Heart right ventricle (tissue), 16 donors: ENCODE measurements around the gene IQCK. TPM values are rescaled to one million over a fixed set of nuclear protein-coding genes. Genes with fewer than 3 reads are reported as not detected.
"Not testable (repeated sequence)": the region's sequence is repeated elsewhere in the genome, so short reads cannot be mapped to it uniquely, and the experiment has no call there.

Experiments
- ATAC-seq, 8 donors: fragments of 200-7000 bp; cut with Tn5 transposase; one replicate each; pipeline ENCODE4 v1.9.1; 2020; ENCODE audit warnings: mild to moderate bottlenecking in 8 of 8, moderate library complexity in 8 of 8, moderate number of reproducible peaks in 1 of 8
- DNase-seq, 2 donors: peaks; one replicate each; pipeline ENCODE4 v3.0.0-alpha.2; 2020
- H3K27ac ChIP-seq, 10 donors: fragments of 200-600 bp; sonication (generic) in 2 of 10; one replicate each; pipeline versions ENCODE4 v1.5.0 to v1.8.0; 2020 to 2022; ENCODE audit warnings: mild to moderate bottlenecking in 3 of 10
- H3K27me3 ChIP-seq, 7 donors: fragments of 200-600 bp; one replicate each; pipeline ENCODE4 v1.8.0; 2021 to 2022; ENCODE audit warnings: mild to moderate bottlenecking in 2 of 7
- H3K36me3 ChIP-seq, 9 donors: fragments of 200-600 bp; sonication (generic) in 1 of 9; one replicate each; pipeline versions ENCODE4 v1.5.0 to v1.8.0; 2020 to 2022; ENCODE audit warnings: mild to moderate bottlenecking in 2 of 9
- H3K4me1 ChIP-seq, 9 donors: fragments of 200-600 bp; sonication (generic) in 1 of 9; one replicate each; pipeline versions ENCODE4 v1.5.0 to v1.8.0; 2020 to 2022; ENCODE audit warnings: mild to moderate bottlenecking in 4 of 9
- H3K4me3 ChIP-seq, 10 donors: fragments of 200-600 bp; sonication (generic) in 2 of 10; one replicate each; pipeline versions ENCODE4 v1.5.0 to v1.8.0; 2020 to 2022; ENCODE audit warnings: mild to moderate bottlenecking in 7 of 10, moderate library complexity in 2 of 10
- H3K9me3 ChIP-seq, 11 donors: fragments of 200-600 bp in 10 of 11; sonication (generic) in 2 of 11; one replicate each; pipeline versions ENCODE4 v1.5.0 to v1.8.0; 2013 to 2022; ENCODE audit warnings: mild to moderate bottlenecking in 2 of 11, control low read depth in 1 of 11, moderate library complexity in 1 of 11
- WGBS, 2 donors: extraction: QIAGEN DNeasy Blood & Tissue Kit; methylation state at CpG; one replicate each; pipeline ENCODE4 v1.1.7; 2013; ENCODE audit warnings: inconsistent platforms in 1 of 2; 5-methylcytosine and 5-hydroxymethylcytosine counted together
- intact Hi-C, 10 donors: fragments of 100-400 bp; cut with DNase I; formaldehyde crosslinking; loops; one replicate each; pipeline versions ENCODE4 v1.11.1 to v1.14.2; 2022
- polyA plus RNA-seq, 2 donors: library from polyadenylated mRNA; stranded (reverse); fragments of 200-250 nt; gene quantifications; one replicate each; pipeline ENCODE4 v1.2.3, GENCODE V29; 2013
- total RNA-seq, 10 donors: library from RNA; stranded (reverse); fragmentation: NEBNext Ultra II Directional in 3 of 10; extraction: Animal tissue kit (Norgen Biotek cat#: 25700) in 3 of 10; gene quantifications; one replicate each; pipeline versions ENCODE4 v1.2.1 to v1.2.4, GENCODE V29; 2021 to 2023
- TF ChIP-seq, protein P1 (sequence below), 9 donors: fragments of 200-600 bp; sonication (generic) in 2 of 9; IDR thresholded peaks; one replicate each; pipeline versions ENCODE4 v1.5.0 to v1.8.0; 2021 to 2022; ENCODE audit warnings: antibody characterized with exemption in 9 of 9, mild to moderate bottlenecking in 5 of 9, moderate library complexity in 1 of 9
- donor health status: Arrhythmogenic right ventricular cardiomyopathy.
- donor health status: ischemic (EF 13 %, LVEDD 7.1; RV severe dilation, severe dysfunction).
- donor health status: healthy with polysubstance abuse.
- donor health status: DM: no; HTN: yes; CAD: no.
- donor health status: DM: no; HTN: no; CAD: no.
- donor health status: ischemic (EF 25% LVEDD 6.9; RV normal size, moderate dysfunction).
- donor health status: ischemic (EF 25% LVEDD 5.7; RV mildly dilated, moderate dysfunction).
- donor health status: healthy.
- donor health status: DM: yes; HTN: yes; CAD: no.
- donor health status: Ischemic cardiomyopathy.
- donor health status: ischemic (EF 35%, LVEDD 5.7; RV mildly dilated, moderate dysfunction).
- donor health status: nonischemic (EF 11% LVEDD 7.7; RV severe dilation, severe dysfunction).
- donor health status: DM: yes; HTN: yes; CAD: no.
- donor health status: PGD.
- donor health status: ischemic (EF 29% LVEDD 5.4; RV normal size, mild dysfunction).
- donor health status: nonischemic (EF 23%, LVEDD 6.1; RV moderate dilation, normal function).

Gene IQCK
- total and polyA plus RNA-seq, 12 donors = 5.5 to 11.7 (median 7.4) TPM

DNA sequence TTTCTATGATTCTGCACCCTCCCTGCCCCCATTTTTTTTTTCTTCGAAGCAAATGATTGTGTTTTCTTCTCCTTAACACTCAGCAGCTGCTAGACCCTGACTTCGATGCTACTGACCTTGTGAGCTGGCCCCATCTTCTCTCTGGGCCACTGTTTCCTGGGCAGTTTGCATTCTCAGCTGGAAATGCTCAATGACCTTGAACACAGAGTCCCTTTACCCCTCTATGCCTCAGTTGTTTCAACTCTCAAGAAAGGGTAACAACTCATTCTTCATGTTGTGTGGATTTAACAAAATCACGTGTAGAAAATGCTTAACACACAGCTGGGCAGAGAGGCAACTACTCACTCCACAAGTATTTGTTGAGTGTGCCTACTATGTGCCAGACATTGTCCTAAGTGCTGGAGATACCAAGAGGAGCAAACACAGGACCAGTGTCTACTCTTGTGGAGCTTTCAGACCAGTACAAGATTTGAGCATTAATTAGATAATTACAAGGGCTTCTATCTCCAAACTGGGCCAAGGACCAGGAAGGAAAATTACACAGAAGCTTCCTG, 66.2 kb downstream of the IQCK start:
- Histone ChIP-seq H3K27ac (peak overlapping the region in 5 of 10 donors; percentile 14 to 72 (median 52)), H3K27me3 (no peaks in the 10 kb centered on the region)
- no peak for DNase-seq

DNA sequence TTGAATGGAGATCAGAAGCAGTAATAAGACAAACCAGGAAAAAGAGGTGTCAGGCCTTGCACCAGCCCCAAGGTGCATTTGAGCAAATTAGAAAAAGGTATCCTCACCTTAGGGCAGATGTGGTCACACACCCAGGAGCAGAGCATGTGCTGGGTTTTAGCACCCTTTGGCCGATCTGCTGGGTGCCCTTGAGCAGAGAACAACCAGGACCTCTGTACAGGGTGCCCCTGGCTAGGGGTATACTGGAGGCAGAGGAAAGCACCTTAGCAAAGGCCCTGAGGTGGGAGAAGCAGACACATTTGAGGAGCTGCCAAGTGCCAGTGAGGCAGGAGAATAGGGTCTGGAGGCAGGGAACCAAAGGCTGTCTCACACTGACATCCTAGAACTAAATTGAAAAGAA, 67.0 kb downstream of the IQCK start:
- intact Hi-C loops = no loop called here
- DNase-seq (no peak), ATAC-seq (peak in 1 of 8 donors; percentile 27)
- Histone ChIP-seq H3K4me3 (no peak overlapping the region), H3K27ac (no peak overlapping the region), H3K4me1 (peaks cover 0 to 22% (median 18%) of the 10 kb centered on the region in 9 donors), H3K27me3 (no peaks in the 10 kb centered on the region), H3K9me3 (no peaks in the 10 kb centered on the region), H3K36me3 (no peaks in the 10 kb centered on the region)
- 92 to 100% methylated on average over 1 of the region's 1 CpG for WGBS, 2 donors
- TF ChIP-seq, protein P1, sequence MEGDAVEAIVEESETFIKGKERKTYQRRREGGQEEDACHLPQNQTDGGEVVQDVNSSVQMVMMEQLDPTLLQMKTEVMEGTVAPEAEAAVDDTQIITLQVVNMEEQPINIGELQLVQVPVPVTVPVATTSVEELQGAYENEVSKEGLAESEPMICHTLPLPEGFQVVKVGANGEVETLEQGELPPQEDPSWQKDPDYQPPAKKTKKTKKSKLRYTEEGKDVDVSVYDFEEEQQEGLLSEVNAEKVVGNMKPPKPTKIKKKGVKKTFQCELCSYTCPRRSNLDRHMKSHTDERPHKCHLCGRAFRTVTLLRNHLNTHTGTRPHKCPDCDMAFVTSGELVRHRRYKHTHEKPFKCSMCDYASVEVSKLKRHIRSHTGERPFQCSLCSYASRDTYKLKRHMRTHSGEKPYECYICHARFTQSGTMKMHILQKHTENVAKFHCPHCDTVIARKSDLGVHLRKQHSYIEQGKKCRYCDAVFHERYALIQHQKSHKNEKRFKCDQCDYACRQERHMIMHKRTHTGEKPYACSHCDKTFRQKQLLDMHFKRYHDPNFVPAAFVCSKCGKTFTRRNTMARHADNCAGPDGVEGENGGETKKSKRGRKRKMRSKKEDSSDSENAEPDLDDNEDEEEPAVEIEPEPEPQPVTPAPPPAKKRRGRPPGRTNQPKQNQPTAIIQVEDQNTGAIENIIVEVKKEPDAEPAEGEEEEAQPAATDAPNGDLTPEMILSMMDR (IDR thresholded peaks at IDR 0.05) = no peak

More for the DNA sequence above, 66.2 kb downstream of the IQCK start:
- intact Hi-C loops = no loop called here
- TF ChIP-seq, protein P1 (IDR thresholded peaks at IDR 0.05) = no peak
- no peak overlapping the region for H3K4me3 ChIP-seq
- WGBS, 2 donors = 48% methylated on average over 3 of the region's 3 CpGs
- no peaks in the 10 kb centered on the region for H3K9me3 ChIP-seq
- H3K36me3 ChIP-seq = no peaks in the 10 kb centered on the region
- ATAC-seq = no peak
- peaks cover 0 to 22% (median 18%) of the 10 kb centered on the region in 9 donors for H3K4me1 ChIP-seq

DNA sequence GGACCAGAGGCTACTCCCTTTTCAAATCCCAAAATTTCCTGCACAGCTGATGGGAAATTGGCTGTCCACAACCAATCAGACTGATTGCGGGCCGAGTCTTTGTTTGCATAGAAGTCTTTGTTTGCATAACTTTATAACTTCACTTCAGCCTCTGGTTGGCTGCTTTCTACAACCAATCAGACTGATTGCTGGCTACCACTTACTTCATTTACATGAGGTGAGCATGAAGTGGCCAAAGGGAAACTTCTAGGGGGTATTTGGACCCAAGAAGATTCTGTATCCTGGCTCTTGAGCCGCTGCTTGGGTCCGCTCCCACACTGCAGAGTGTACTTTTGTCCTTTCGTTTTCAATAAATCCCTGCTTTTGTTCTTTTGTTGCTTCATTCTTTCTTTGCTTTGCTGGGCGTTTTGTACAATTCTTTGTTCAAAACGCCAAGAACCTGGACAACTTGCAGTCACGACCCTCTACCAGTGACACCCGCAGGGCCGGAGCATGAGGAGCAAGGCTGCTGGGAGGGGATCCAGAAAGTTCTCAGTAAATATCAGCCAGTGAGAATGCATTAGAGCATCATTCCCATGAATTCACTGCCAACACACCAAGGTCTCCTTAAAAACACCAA, 67.5 kb downstream of the IQCK start:
- WGBS, 2 donors = 73 to 90% methylated on average over 10 of the region's 10 CpGs

DNA sequence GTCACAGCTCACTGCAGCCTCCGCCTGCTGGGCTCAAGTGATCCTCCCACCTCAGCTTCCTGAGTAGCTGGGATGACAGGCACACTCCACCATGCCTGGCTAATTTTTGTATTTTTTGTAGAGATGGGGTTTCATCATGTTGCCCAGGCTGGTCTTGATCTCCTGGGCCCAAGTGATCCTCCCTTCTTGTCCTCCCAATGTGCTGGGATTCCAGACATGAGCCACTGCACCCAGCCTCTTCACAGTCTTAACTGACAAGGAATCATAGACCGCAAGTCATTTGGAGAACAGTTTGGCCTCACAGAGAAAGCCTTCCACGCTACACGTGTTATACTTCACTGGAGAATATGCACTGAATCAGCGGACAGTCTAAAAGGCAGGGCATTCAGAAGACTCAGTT, 83.3 kb downstream of the IQCK start:
- Histone ChIP-seq H3K9me3 (peaks cover 0 to 13% (median 0%) of the 10 kb centered on the region in 11 donors), H3K4me1 (peaks cover 6 to 33% (median 15%) of the 10 kb centered on the region in 9 donors)
- H3K27me3 ChIP-seq, H3K4me3 ChIP-seq, DNase-seq, H3K27ac ChIP-seq, H3K36me3 ChIP-seq: not testable (repeated sequence)
- 91% methylated on average over 1 of the region's 5 CpGs; no CpG with 5 or more reads in 1 of the 2 donors for WGBS, 2 donors
- ATAC-seq = peak in 1 of 8 donors; percentile 64
- intact Hi-C loops = loop anchor here in 1 of 10 donors (5.0 kb wide), 1 partner anchor 76 kb away; no protein-coding TSS in a partner anchor

More for the DNA sequence above, 67.5 kb downstream of the IQCK start:
- Histone ChIP-seq H3K4me3 (no peak overlapping the region), H3K36me3 (no peaks in the 10 kb centered on the region), H3K4me1 (peaks cover 0 to 22% (median 18%) of the 10 kb centered on the region in 9 donors), H3K9me3 (no peaks in the 10 kb centered on the region), H3K27ac (no peak overlapping the region), H3K27me3 (no peaks in the 10 kb centered on the region)
- intact Hi-C loops = no loop called here
- TF ChIP-seq, protein P1 (IDR thresholded peaks at IDR 0.05) = no peak
- no peak for DNase-seq
- no peak for ATAC-seq

DNA sequence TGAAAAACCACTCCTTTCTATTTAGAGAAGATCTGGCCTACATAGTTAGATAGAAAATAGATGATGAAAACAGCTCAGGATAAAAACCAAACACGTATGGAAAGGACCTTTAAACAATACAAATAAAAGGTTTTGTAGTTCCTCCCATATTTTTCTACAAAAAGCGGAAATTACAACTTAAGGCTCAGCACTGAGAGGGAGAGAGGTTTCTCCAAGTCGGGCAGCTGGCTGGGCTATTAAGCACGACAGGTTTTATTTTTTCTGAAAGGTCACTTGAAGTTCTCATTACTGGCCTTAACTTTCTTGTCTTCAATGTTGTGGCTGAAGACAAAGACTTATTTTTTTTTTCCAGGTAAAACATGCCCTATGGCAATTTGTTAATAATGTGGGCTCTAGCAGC, 83.8 kb downstream of the IQCK start:
- H3K4me3 ChIP-seq, H3K27me3 ChIP-seq, H3K27ac ChIP-seq, DNase-seq, H3K36me3 ChIP-seq: not testable (repeated sequence)
- Histone ChIP-seq H3K9me3 (peaks cover 0 to 15% (median 0%) of the 10 kb centered on the region in 11 donors), H3K4me1 (peaks cover 6 to 35% (median 15%) of the 10 kb centered on the region in 9 donors)
- intact Hi-C loops = loop anchor here in 1 of 10 donors (5.0 kb wide), 1 partner anchor 75 kb away; no protein-coding TSS in a partner anchor
- 50 to 60% methylated on average over 1 to 2 of the region's 4 CpGs for WGBS, 2 donors
- ATAC-seq = peak in 5 of 8 donors; percentile 28 to 67 (median 59)
